GM19239 (cell line): ENCODE data around the gene MTRF1.
A peak's percentile ranks its signal among the peaks of the same experiment; 100 is the strongest.

Source experiments
- DNase-seq: peaks from one replicate; pipeline ENCODE4 v3.0.0; 2011; ENCODE audit warnings: low spot score; ENCODE audit not compliant: insufficient read length
- FAIRE-seq: peaks from 2 replicates; lab custom pipeline; 2011; peaks lifted over from hg19 to GRCh38; lab: Jason Lieb, UNC

Gene MTRF1

GRCh38 chr13:41231025-41231677, 32.2 kb downstream of the MTRF1 start:
- FAIRE-seq (no peak), DNase-seq (no peak)

GRCh38 chr13:41229356-41229755, 34.0 kb downstream of the MTRF1 start:
- DNase-seq (no peak), FAIRE-seq (no peak)

GRCh38 chr13:41224113-41225110, 39.0 kb downstream of the MTRF1 start:
- DNase-seq, result no peak
- no peak for FAIRE-seq

DNA sequence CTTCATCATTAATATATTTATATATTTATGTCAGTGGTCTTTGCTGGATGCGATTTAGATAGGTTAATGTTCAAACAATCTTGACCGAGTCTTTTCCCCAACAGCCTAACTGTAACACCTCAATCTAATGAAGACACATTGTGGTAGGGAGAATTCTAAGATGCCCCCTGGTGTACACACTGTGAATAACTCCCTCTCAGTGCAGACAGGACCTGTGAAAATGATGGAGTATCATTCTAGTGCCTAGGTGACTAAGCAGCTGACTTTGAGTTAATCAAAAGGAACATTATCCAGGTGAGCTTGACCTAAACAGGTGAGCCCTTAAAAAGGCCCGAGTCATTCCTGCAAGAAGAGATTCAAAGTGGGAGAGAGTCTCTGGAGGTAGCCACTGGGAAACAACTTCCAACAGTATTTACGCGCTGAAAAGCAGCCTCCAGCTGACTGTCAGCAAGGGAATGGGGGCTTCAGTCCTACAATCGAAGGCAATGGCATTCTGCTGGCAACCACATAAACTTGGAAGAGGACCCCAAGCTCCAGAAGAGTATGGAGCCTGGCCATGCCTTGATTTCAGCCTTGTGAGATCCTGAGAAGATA, 41.0 kb downstream of the MTRF1 start:
- peak; percentile 40 for DNase-seq
- peak; percentile 98 for FAIRE-seq

GRCh38 chr13:41220401-41220800, 43.0 kb downstream of the MTRF1 start:
- FAIRE-seq, result no peak
- no peak for DNase-seq

- DNase-seq (no peak), FAIRE-seq (no peak)
Measured at GRCh38 chr13:41216160-41216559, 47.2 kb downstream of the MTRF1 start.

GRCh38 chr13:41213919-41214318, 49.5 kb downstream of the MTRF1 start:
- no peak for FAIRE-seq
- DNase-seq, result no peak

DNA sequence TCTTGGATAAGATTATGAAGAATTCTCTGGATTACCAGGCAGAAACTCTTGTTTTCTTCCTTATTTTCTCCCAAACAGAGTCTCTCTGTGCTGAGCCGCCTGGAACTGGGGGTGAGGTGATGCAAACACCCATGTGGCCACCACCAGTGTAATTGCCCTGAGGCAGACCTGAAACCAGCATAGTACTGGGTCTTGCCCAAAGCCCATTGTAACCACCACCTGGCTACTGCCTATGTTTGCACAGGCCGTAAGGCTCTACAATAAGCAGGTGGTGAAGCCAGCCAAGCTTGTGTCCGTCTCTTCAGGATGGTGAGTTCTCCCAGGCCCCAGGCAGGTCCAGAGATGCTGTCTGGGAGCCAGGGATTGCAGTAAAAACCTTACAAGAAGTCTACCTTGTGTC, 50.1 kb downstream of the MTRF1 start:
- FAIRE-seq (no peak), DNase-seq (no peak)

- DNase-seq (no peak), FAIRE-seq (no peak)
Measured at GRCh38 chr13:41212881-41213280, 50.5 kb downstream of the MTRF1 start.

GRCh38 chr13:41211062-41211461, 52.3 kb downstream of the MTRF1 start:
- DNase-seq, result no peak
- FAIRE-seq, result no peak

GRCh38 chr13:41206467-41206866, 56.9 kb downstream of the MTRF1 start:
- DNase-seq (no peak), FAIRE-seq (no peak)

DNA sequence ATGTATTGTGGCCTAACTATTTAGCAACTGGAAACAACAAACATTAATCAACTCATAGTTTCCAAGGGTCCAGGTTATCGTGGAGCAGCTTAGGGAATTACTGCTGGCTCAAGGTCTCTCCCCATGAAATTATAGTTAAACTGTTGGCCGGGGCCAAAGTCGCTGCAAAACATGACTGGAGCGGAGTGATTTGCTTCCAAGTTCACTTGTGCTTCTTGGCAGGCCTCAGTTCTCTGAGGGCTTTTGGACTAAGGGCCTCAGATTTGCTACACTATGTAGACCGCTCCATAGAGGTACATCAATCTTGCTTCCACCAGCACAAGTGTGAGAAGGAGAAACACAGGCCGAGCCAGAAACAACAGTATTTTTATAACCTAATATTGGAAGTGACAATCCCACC, 59.6 kb downstream of the MTRF1 start:
- DNase-seq, result no peak
- FAIRE-seq, result no peak

DNA sequence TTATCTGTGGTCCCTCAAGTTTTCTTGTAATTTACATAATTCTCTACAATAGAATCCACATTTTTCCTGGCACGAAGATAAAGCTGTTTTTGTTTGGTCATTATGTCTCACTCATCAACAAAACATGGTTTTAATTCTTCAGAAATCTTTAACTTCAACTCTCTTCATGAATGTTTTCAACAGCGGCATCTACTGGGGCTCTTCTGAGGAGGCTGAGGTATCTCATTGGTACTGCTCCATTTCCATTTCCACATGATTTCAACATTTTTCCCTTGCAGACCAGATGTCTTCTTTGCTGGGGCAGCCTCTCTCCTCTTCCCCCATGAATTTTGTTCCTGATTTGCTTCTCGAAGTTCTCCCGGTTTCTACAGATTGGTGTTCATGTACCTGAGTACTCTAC, 63.2 kb downstream of the MTRF1 start:
- no peak for DNase-seq

GRCh38 chr13:41199526-41199925, 63.9 kb downstream of the MTRF1 start:
- FAIRE-seq (peak; percentile 56), DNase-seq (no peak)

More for the DNA sequence above, 63.2 kb downstream of the MTRF1 start:
- FAIRE-seq, result peak; percentile 67

DNA sequence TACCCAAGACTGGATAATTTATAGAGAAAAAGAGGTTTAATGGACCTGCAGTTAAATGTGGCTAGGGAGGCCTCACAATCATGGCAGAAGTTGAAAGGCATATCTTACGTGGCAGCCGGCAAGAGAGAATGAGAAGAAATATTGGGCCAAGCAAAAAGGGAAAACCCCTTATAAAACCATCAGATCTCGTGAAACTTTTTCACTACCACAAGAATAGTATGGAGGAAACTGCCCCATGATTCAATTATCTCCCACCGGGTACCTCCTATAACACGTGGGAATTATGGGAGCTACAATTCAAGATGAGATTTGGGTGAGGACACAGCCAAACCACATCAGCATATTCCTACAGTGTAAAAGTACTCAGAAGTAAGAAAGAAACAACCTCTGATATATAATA, 64.3 kb downstream of the MTRF1 start:
- no peak for DNase-seq
- peak; percentile 71 for FAIRE-seq

- FAIRE-seq (no peak), DNase-seq (no peak)
Measured at GRCh38 chr13:41196620-41197019, 66.8 kb downstream of the MTRF1 start.

- DNase-seq (no peak), FAIRE-seq (no peak)
Measured at GRCh38 chr13:41196011-41196410, 67.4 kb downstream of the MTRF1 start.

- DNase-seq (peak; percentile 71), FAIRE-seq (peak; percentile 95)
Measured at GRCh38 chr13:41193919-41194824, 69.2 kb downstream of the MTRF1 start, which contains the start of gene KBTBD7. Gene KBTBD7, minus strand, starts transcription at chr13:41194569. Its CDS starts 312 bp downstream, at chr13:41194257.

GRCh38 chr13:41193469-41193868, 69.9 kb downstream of the MTRF1 start:
- FAIRE-seq, result no peak
- no peak for DNase-seq

DNA sequence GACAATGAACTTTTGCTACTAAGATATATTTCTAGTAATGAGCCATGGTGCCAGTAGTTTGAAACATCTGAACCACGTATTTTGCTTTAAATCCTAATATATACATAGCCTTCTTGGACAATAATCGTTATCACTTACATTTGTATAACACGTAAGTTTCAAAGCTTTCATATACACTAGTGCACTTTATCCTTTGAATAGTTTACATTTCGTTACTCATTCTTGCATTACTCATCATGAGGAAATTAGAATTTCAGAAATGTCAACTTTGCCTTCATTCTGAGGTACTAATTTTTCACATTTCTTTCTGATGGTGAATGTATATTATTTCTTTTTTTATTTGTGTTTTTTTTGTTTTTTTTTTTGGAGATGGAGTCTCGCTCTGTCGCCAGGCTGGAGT, 74.8 kb downstream of the MTRF1 start:
- FAIRE-seq, result no peak
- no peak for DNase-seq
